ENCODE measurements around the gene ZNF106. TPM values are rescaled to one million over a fixed set of nuclear protein-coding genes. Genes with fewer than 3 reads are reported as not detected.

The ZNF106 gene
- total RNA-seq, 1 donor from 2014 or later = 30.6 TPM

DNA sequence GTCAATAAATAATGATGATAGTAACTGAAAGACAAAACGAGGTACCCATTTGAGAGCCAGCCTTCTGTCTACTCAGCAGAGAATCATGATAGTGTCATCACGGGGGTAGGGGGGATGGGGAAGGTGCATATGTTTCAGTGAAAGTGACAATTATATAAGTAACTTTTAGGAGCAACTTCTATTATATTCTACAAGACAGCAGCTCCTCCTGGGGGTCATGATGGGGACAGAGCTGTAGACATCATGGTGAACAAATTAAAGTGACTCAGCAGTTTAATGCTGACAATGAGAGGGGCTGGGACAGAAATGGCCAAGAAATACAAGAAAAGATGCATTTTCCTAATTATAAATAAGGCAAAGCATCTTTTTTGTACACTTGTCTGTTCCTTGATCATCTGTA lies 119.8 kb downstream of the ZNF106 start:
- peak in 1 of 2 donors; percentile 19 for DNase-seq (ENCODE audit: low read depth in 2 of 2)

GRCh38 chr15:42368096-42368495 lies 122.8 kb downstream of the ZNF106 start:
- no peak for DNase-seq (ENCODE audit: low read depth in 2 of 2)

DNA sequence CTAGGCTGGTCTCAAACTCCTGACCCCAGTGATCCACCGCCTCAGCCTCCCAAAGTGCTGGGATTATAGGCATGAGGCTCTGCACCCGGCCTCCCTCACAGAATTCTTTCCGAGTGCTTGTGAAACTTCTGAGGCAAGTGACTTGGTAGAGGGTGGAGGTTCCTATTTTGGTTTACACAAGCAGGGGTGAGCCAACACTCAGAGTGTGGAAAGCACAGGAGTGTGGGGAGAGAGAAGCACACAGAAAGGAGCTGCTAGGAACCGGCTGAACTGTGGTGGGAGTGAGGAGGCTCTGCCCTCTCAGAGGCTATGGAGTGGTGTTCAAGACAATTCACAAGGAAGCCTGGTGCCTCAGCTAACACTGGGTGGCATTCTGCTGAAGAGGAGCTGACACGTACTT lies 123.9 kb downstream of the ZNF106 start:
- DNase-seq (ENCODE audit: low read depth in 2 of 2) = no peak

DNA sequence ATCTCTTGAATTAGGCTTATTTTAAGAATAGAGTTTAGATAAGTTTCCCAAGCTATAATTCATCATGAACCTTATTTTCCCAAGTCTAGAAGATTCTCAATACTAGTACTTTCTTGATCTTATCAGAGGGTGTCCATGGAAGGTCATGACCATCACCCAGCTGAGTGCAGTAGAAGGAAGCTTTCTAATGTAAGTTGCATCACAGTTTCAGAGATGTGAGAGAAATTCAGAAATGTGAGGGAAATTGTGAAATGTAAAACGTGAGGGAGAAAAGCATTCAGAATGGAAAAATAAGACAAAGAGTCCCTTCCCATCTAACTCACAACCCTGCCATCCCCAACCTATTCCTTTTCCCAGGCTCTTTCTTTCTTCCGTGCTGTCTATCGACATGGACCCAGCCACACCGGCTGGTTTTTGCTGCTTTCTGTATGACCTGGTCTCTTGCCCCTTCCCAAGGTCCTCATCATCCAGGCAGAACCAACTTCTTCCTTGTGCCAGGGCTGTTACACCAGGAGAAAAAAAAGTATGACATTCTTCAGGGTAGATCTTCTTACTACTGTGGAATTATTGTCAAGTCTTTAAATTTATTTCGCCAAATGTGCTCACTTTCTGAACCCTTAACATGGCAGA lies 124.9 kb downstream of the ZNF106 start:
- no peak for DNase-seq (ENCODE audit: low read depth in 2 of 2)

- peak in 1 of 2 donors; percentile 86 for DNase-seq (ENCODE audit: low read depth in 2 of 2)
These were observed 126.4 kb downstream of the ZNF106 start for GRCh38 chr15:42364529-42364928.

DNA sequence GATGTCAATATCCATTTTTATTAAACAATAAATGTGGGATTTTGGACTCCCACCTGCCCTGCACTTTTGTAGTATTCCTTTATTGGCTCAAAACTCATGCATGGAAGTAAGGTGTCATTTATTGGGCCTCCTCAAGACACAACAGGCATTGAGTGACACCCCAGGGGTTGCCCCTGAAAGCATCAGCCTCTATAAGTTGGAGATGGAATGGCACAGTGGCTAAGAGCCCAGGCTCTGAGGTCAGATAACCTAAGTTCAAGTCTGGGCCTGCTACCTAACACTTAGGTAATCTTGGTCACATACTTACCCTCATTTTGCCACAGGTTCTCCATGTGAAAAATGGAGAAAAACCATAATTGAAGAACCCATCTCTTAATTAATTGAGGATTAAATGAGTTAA lies 127.0 kb downstream of the ZNF106 start:
- no peak for DNase-seq (ENCODE audit: low read depth in 2 of 2)

DNA sequence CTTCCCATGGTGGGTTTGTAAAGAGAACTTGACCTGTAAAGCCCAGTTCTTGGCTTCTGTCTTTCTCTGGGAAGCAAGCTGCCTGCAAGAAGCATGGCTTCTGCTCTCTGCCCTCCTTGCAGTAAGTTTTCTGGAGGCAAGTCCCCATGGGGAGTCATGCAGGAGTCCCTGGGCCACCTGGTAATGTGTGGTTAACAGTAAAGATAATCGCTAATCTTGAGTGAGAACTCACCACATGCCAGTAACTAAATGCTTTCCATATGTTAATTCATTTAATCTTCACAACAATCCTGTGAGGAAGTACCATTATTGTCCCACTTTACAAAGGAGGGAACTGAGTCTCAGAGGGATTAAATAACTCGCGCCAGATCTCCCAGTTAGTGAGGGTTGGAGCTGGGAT lies 127.5 kb downstream of the ZNF106 start:
- no peak for DNase-seq (ENCODE audit: low read depth in 2 of 2)

Other genes with a start within 250 kb of the ZNF106 start
- 9.5 and 11.5 TPM in 2 replicates for gene GANC, start 217.9 kb downstream of the ZNF106 start, total RNA-seq
- gene TMEM87A, start 217.7 kb downstream of the ZNF106 start, total RNA-seq = 45.3 and 55.1 TPM in 2 replicates
- 0.13 and 0.76 TPM in 2 replicates for gene CAPN3, start 131.6 kb downstream of the ZNF106 start, total RNA-seq
- 149 and 154 TPM in 2 replicates for gene SNAP23, start 4.5 kb upstream of the ZNF106 start, total RNA-seq
- 12.2 and 16.6 TPM in 2 replicates for gene LRRC57, start 57.7 kb upstream of the ZNF106 start, total RNA-seq
- 18.1 and 26.8 TPM in 2 replicates for gene HAUS2, start 57.7 kb upstream of the ZNF106 start, total RNA-seq
- gene STARD9, start 84.5 kb upstream of the ZNF106 start, total RNA-seq = 4.0 and 8.0 TPM in 2 replicates
- gene CDAN1, start 246.0 kb upstream of the ZNF106 start, total RNA-seq = 7.4 and 9.2 TPM in 2 replicates

All from dermis microvascular lymphatic vessel endothelial cell (primary cell).